AG04450 (cell line): Measurements from ENCODE around the gene SLC35D2. TPM values are rescaled to one million over a fixed set of nuclear protein-coding genes. Genes with fewer than 3 reads are reported as not detected.

Source experiments
- CTCF ChIA-PET: fragments of 300-600, 350-600 bp; formaldehyde crosslinking; extraction: SDS; loops from one replicate; lab custom pipeline; 2022; ENCODE audit warnings: antibody characterized with exemption, inconsistent platforms; lab: Charles Lee
- POLR2A ChIA-PET: fragments of 350-600 bp; formaldehyde crosslinking; extraction: SDS; loops from one replicate; lab custom pipeline; 2021; ENCODE audit warnings: antibody characterized with exemption, inconsistent platforms; lab: Yijun Ruan, JAX
- DNase-seq: peaks from one replicate; pipeline ENCODE4 v3.0.0-alpha.2; 2011; ENCODE audit warnings: low read depth, low spot score
- H3K27ac ChIP-seq: one replicate; pipeline ENCODE4 v1.5.1; 2012; ENCODE audit warnings: low read depth, low read length, control low read depth
- H3K27me3 ChIP-seq: one replicate; pipeline ENCODE4 v1.6.0; 2012; ENCODE audit warnings: low read length; ENCODE audit not compliant: control insufficient read depth, insufficient read depth
- H3K4me3 ChIP-seq: 2 replicates; pipeline ENCODE4 v1.5.1; 2011; ENCODE audit warnings: mild to moderate bottlenecking, low read depth, low read length, control low read depth
- H3K9me3 ChIP-seq: 2 replicates; pipeline ENCODE4 v1.5.1; 2012; ENCODE audit warnings: low read length; ENCODE audit not compliant: control insufficient read depth, insufficient read depth
- polyA plus RNA-seq: library from polyadenylated mRNA; depleted of rRNA; stranded (reverse); fragments of >200 nt; gene quantifications from 2 replicates; pipeline ENCODE4 v1.2.3, GENCODE V29; 2011
- TF ChIP-seq, protein P1 (sequence below): IDR thresholded peaks from 2 replicates; pipeline ENCODE4 v1.5.1; 2011; ENCODE audit warnings: low read depth, low read length, control low read depth, inconsistent platforms

The SLC35D2 gene
- polyA plus RNA-seq, 1 experiment: 24.1 TPM

- Histone ChIP-seq H3K27ac (no peak overlapping the region), H3K27me3 (no peaks in the 10 kb centered on the region), H3K4me3 (no peak overlapping the region), H3K9me3 (no peaks in the 10 kb centered on the region)
- POLR2A ChIA-PET: no interaction called here
- CTCF ChIA-PET: no interaction called here
- no peak for DNase-seq
- TF ChIP-seq, protein P1, sequence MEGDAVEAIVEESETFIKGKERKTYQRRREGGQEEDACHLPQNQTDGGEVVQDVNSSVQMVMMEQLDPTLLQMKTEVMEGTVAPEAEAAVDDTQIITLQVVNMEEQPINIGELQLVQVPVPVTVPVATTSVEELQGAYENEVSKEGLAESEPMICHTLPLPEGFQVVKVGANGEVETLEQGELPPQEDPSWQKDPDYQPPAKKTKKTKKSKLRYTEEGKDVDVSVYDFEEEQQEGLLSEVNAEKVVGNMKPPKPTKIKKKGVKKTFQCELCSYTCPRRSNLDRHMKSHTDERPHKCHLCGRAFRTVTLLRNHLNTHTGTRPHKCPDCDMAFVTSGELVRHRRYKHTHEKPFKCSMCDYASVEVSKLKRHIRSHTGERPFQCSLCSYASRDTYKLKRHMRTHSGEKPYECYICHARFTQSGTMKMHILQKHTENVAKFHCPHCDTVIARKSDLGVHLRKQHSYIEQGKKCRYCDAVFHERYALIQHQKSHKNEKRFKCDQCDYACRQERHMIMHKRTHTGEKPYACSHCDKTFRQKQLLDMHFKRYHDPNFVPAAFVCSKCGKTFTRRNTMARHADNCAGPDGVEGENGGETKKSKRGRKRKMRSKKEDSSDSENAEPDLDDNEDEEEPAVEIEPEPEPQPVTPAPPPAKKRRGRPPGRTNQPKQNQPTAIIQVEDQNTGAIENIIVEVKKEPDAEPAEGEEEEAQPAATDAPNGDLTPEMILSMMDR: no peak
These were observed 8.8 kb upstream of the SLC35D2 start for GRCh38 chr9:96392263-96392662.

DNA sequence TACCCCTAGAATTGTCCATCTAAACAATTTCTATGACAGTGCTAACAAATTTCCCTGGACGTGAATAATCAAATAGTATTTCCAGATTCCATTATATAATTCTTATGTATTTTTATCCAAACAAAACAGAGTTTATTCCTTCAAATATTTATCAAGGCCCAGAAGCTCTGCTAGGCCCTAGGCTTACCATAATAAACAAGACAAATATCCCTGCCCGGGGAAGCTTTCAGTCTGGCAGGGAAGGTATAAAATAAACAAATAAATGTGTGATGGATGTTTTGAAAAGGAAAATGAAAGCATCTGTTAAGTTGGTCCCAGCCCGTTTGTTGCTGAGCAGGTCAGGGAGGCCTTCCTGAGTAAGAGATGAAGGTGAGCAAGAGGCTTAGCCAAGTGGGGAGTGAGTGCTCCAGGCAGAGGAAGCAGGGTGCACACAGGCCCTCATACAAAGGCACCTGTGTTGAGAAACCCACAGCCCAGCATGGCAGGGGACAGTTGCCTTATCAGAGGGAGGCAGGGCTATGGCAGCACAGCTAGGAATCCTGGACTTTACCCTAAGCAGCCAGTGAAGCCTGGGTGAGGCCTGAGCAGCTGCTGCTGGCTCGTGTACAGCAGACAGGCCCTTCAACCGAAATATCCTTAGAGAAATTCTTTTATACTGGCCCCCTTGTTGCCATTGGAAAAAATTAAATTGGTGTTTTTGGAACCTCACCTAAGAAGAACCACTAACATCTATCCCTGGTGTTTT lies 7.7 kb upstream of the SLC35D2 start:
- Histone ChIP-seq H3K4me3 (no peak overlapping the region), H3K27me3 (no peaks in the 10 kb centered on the region), H3K27ac (peak overlapping the region; percentile 49), H3K9me3 (no peaks in the 10 kb centered on the region)
- ChIA-PET POLR2A (interaction anchor here (0.5 to 0.7 kb wide), 3 partner anchors 9 to 30 kb away, joined by 3 to 5 read pairs (median 3); no protein-coding TSS in a partner anchor), CTCF (interaction anchor here (0.6 to 2.0 kb wide), 2 partner anchors 74 to 235 kb away, joined by 7 read pairs; no protein-coding TSS in a partner anchor)
- no peak for DNase-seq
- TF ChIP-seq, protein P1: no peak

- CTCF ChIA-PET: no interaction called here
- H3K4me3 ChIP-seq: no peak overlapping the region
- H3K9me3 ChIP-seq: no peaks in the 10 kb centered on the region
- H3K27ac ChIP-seq: no peak overlapping the region
- TF ChIP-seq, protein P1: no peak
- no peaks in the 10 kb centered on the region for H3K27me3 ChIP-seq
- POLR2A ChIA-PET: no interaction called here
- no peak for DNase-seq
These were observed 4.6 kb upstream of the SLC35D2 start for GRCh38 chr9:96388144-96388543.

DNA sequence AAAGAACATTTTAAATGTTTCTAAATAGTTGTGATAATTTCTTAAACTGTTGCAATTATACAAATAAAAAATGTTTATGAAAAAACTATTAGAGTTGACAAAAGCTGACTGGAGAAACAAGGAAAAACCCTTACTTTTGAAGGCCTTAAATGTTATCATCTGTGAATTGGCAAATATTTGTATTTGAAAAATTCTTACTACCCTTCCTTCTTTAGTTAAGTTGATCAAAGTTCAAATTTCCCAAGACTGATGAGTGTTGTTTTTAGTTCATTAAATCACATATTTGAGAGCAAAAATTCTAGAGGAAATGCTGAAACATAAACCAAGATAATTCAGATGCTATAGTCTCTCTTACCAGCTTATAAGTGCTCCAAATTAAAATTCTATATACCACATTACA lies 2.6 kb upstream of the SLC35D2 start:
- TF ChIP-seq, protein P1: no peak
- ChIA-PET POLR2A (no interaction called here), CTCF (no interaction called here)
- DNase-seq: no peak
- H3K9me3 ChIP-seq: no peaks in the 10 kb centered on the region
- no peak overlapping the region for H3K27ac ChIP-seq
- no peak overlapping the region for H3K4me3 ChIP-seq
- H3K27me3 ChIP-seq: no peaks in the 10 kb centered on the region

GRCh38 chr9:96382839-96383164 lies 709 bp downstream of the SLC35D2 start:
- CTCF ChIA-PET: interaction anchor here (1.2 kb wide), 1 partner anchor 268 kb away, joined by 4 read pairs; no protein-coding TSS in a partner anchor

More at GRCh38 chr9:96382839-96383164, 709 bp downstream of the SLC35D2 start:
- no peaks in the 10 kb centered on the region for H3K9me3 ChIP-seq
- no peak overlapping the region for H3K27ac ChIP-seq
- no peaks in the 10 kb centered on the region for H3K27me3 ChIP-seq
- POLR2A ChIA-PET: interaction anchor here (0.6 to 0.8 kb wide), 3 partner anchors 8 to 70 kb away, joined by 3 to 5 read pairs (median 3); partner anchors contain the start of gene HABP4
- peak overlapping the region; percentile 70 for H3K4me3 ChIP-seq
- no peak for DNase-seq
- TF ChIP-seq, protein P1: no peak
